Transverse colon (tissue), 4 donors: ENCODE results near the gene KIF21A. TPM values are rescaled to one million over a fixed set of nuclear protein-coding genes. Genes with fewer than 3 reads are reported as not detected.
"Not testable (repeated sequence)": the region's sequence is repeated elsewhere in the genome, so short reads cannot be mapped to it uniquely, and the experiment has no call there.

Experiments
- DNase-seq: peaks from one replicate; pipeline ENCODE4 v3.0.0-alpha.2; 2019
- H3K27ac ChIP-seq, 4 donors: fragments of 200-600 bp; sonication (generic); 2 replicates each; pipeline ENCODE4 v1.5.1; 2016 to 2018; ENCODE audit warnings: inconsistent platforms in 4 of 4
- H3K27me3 ChIP-seq: fragments of 200-600 bp; sonication (generic); 2 replicates; pipeline ENCODE4 v1.5.1; 2017; ENCODE audit warnings: inconsistent platforms
- H3K36me3 ChIP-seq, 4 donors: fragments of 200-600 bp; sonication (generic); 2 replicates each; pipeline ENCODE4 v1.5.1; 2017 to 2019; ENCODE audit warnings: inconsistent platforms in 4 of 4
- H3K4me1 ChIP-seq, 4 donors: fragments of 200-600 bp; sonication (generic); 2 replicates each; pipeline ENCODE4 v1.5.1; 2017 to 2020; ENCODE audit warnings: inconsistent platforms in 4 of 4
- H3K4me3 ChIP-seq, 4 donors: fragments of 200-600 bp; sonication (generic); 1 replicate in 1 of 4; 2 replicates in 3 of 4; pipeline versions ENCODE4 v1.5.1 to v1.6.1; 2017 to 2019; ENCODE audit warnings: inconsistent platforms in 4 of 4
- H3K9me3 ChIP-seq, 2 donors: fragments of 200-600 bp; sonication (generic); 2 replicates each; pipeline ENCODE4 v1.5.1; 2017 to 2019; ENCODE audit warnings: inconsistent platforms in 2 of 2
- CTCF ChIP-seq, 5 experiments: fragments of 200-600 bp in 3 of 5; fragments of 450-650 bp in 2 of 5; sonication (generic) in 3 of 5; IDR thresholded peaks; 1 replicate in 2 of 5; 2 replicates in 3 of 5; pipeline ENCODE4 v1.5.1; 2016 to 2017; ENCODE audit warnings: antibody characterized with exemption in 5 of 5, inconsistent platforms in 3 of 5, mild to moderate bottlenecking in 2 of 5, moderate library complexity in 1 of 5
- EP300 ChIP-seq: sonication (generic); formaldehyde crosslinking; IDR thresholded peaks from one replicate; pipeline ENCODE4 v1.6.1; 2017; ENCODE audit warnings: antibody characterized with exemption, low read depth
- POLR2A ChIP-seq: fragments of 450-650 bp; IDR thresholded peaks from one replicate; pipeline ENCODE4 v1.6.1; 2016; ENCODE audit warnings: antibody characterized with exemption, mild to moderate bottlenecking, moderate library complexity
- POLR2AphosphoS5 ChIP-seq, 3 donors: sonication (generic); formaldehyde crosslinking; IDR thresholded peaks; one replicate each; pipeline ENCODE4 v1.6.1; 2016; ENCODE audit warnings: antibody characterized with exemption in 3 of 3
- WGBS, 2 donors: methylation state at CpG; one replicate each; pipeline ENCODE4 v1.1.5; 2018; ENCODE audit warnings: low coverage in 1 of 2; 5-methylcytosine and 5-hydroxymethylcytosine counted together
- in situ Hi-C, 4 donors: fragments of 200-750 bp; cut with MboI; loops; one replicate each; pipeline versions ENCODE4 v1.15.0 to v1.15.1; 2017; ENCODE audit warnings: low sequenced_read_pairs in 3 of 4, low pct_ligation_motif_present in 1 of 4, low pct_unique_long_range_greater_than_20kb in 1 of 4
- intact Hi-C: fragments of 100-400 bp; cut with DNase I; formaldehyde crosslinking; loops from one replicate; pipeline ENCODE4 v1.15.1; 2023; ENCODE audit warnings: low total_unique reads
- total RNA-seq, 4 donors: library from RNA; depleted of rRNA; stranded (reverse); fragments of >200 nt; gene quantifications; one replicate each; pipeline ENCODE4 v1.1.0, GENCODE V29; 2016

Gene KIF21A
- total RNA-seq, 4 donors from 2014 or later = 23.6 to 40.6 (median 31.9) TPM

GRCh38 chr12:39476894-39477293, 34.0 kb upstream of the KIF21A start:
- WGBS, 2 donors = 72 to 81% methylated on average over 3 to 5 of the region's 5 CpGs
- no peak for DNase-seq
- Histone ChIP-seq H3K4me3 (no peak overlapping the region), H3K27ac (no peak overlapping the region), H3K27me3 (no peaks in the 10 kb centered on the region), H3K4me1 (no peaks in the 10 kb centered on the region), H3K9me3 (no peaks in the 10 kb centered on the region), H3K36me3 (no peaks in the 10 kb centered on the region)
- intact Hi-C loops (no loop called here), in situ Hi-C loops (no loop called here)
- no peak for TF ChIP-seq EP300
- TF ChIP-seq CTCF (IDR thresholded peaks at IDR 0.05) = no peak
- no peak for TF ChIP-seq POLR2AphosphoS5 (IDR thresholded peaks at IDR 0.05)
- TF ChIP-seq POLR2A = no peak

GRCh38 chr12:39476121-39476520, 33.2 kb upstream of the KIF21A start:
- Histone ChIP-seq H3K4me3 (no peak overlapping the region), H3K9me3 (no peaks in the 10 kb centered on the region), H3K36me3 (no peaks in the 10 kb centered on the region), H3K27me3 (no peaks in the 10 kb centered on the region), H3K27ac (no peak overlapping the region), H3K4me1 (no peaks in the 10 kb centered on the region)
- no peak for DNase-seq
- intact Hi-C loops (no loop called here), in situ Hi-C loops (no loop called here)
- TF ChIP-seq CTCF (IDR thresholded peaks at IDR 0.05) (no peak), POLR2AphosphoS5 (IDR thresholded peaks at IDR 0.05) (no peak), EP300 (no peak), POLR2A (no peak)
- WGBS, 2 donors = 83 to 91% methylated on average over 4 of the region's 4 CpGs

GRCh38 chr12:39475136-39475535, 32.2 kb upstream of the KIF21A start:
- WGBS, 2 donors = 88% methylated on average over 10 of the region's 11 CpGs; no CpG with 5 or more reads in 1 of the 2 donors
- H3K27ac ChIP-seq, H3K36me3 ChIP-seq, intact Hi-C loops, in situ Hi-C loops, H3K27me3 ChIP-seq, DNase-seq, H3K4me1 ChIP-seq, H3K9me3 ChIP-seq, H3K4me3 ChIP-seq: not testable (repeated sequence)

GRCh38 chr12:39467432-39467870, 24.5 kb upstream of the KIF21A start:
- no peaks in the 10 kb centered on the region for H3K27me3 ChIP-seq
- TF ChIP-seq EP300 (no peak), POLR2A (no peak), CTCF (IDR thresholded peaks at IDR 0.05) (no peak), POLR2AphosphoS5 (IDR thresholded peaks at IDR 0.05) (no peak)
- H3K27ac ChIP-seq = no peak overlapping the region
- intact Hi-C loops = no loop called here
- DNase-seq = no peak
- H3K9me3 ChIP-seq = no peaks in the 10 kb centered on the region
- H3K4me1 ChIP-seq = peaks cover 0 to 3% (median 0%) of the 10 kb centered on the region in 4 donors
- H3K36me3 ChIP-seq = no peaks in the 10 kb centered on the region
- no peak overlapping the region for H3K4me3 ChIP-seq
- in situ Hi-C loops = no loop called here

- in situ Hi-C loops (no loop called here), intact Hi-C loops (no loop called here)
- no peaks in the 10 kb centered on the region for H3K9me3 ChIP-seq
- TF ChIP-seq EP300 = no peak
- TF ChIP-seq POLR2A = no peak
- TF ChIP-seq CTCF (IDR thresholded peaks at IDR 0.05) = no peak
- TF ChIP-seq POLR2AphosphoS5 (IDR thresholded peaks at IDR 0.05) = no peak
- no peak overlapping the region for H3K27ac ChIP-seq
- H3K4me1 ChIP-seq = peaks cover 0 to 3% (median 0%) of the 10 kb centered on the region in 4 donors
- no peaks in the 10 kb centered on the region for H3K36me3 ChIP-seq
- no peak overlapping the region for H3K4me3 ChIP-seq
- no peaks in the 10 kb centered on the region for H3K27me3 ChIP-seq
- WGBS, 2 donors = 38 to 77% methylated on average over 3 to 5 of the region's 5 CpGs
- no peak for DNase-seq
Observed at GRCh38 chr12:39464976-39465695, 22.2 kb upstream of the KIF21A start.
